Activated CD8-positive, alpha-beta T cell treated with anti-CD3 and anti-CD28 coated beads for 36 hours (primary cell): ENCODE results near the gene CFAP57. TPM values are rescaled to one million over a fixed set of nuclear protein-coding genes. Genes with fewer than 3 reads are reported as not detected.

Experiments
- ATAC-seq: fragments of 200-7000 bp; cut with Tn5 transposase; one replicate; pipeline ENCODE4 v1.10.0; 2021; ENCODE audit warnings: mild to moderate bottlenecking, moderate library complexity
- CTCF ChIA-PET: fragments of 350-600 bp; sonication (Branson Sonifier 250); formaldehyde crosslinking; loops from one replicate; lab custom pipeline; 2021; ENCODE audit warnings: antibody characterized with exemption; lab: Charles Lee
- POLR2A ChIA-PET: fragments of 350-600 bp; sonication (Branson Sonifier 250); formaldehyde crosslinking; loops from one replicate; lab custom pipeline; 2021; ENCODE audit warnings: antibody characterized with exemption; lab: Charles Lee
- DNase-seq: peaks from one replicate; pipeline ENCODE4 v3.0.0-alpha.2; 2020
- H3K27ac Mint-ChIP-seq: one replicate; pipeline ENCODE4 v1.8.0; 2021; ENCODE audit warnings: mild to moderate bottlenecking, mixed read lengths
- H3K27me3 Mint-ChIP-seq: one replicate; pipeline ENCODE4 v1.8.0; 2021; ENCODE audit warnings: mixed read lengths
- H3K36me3 Mint-ChIP-seq: one replicate; pipeline ENCODE4 v1.8.0; 2021; ENCODE audit warnings: low read depth, mixed read lengths
- H3K4me1 Mint-ChIP-seq: one replicate; pipeline ENCODE4 v1.8.0; 2021; ENCODE audit warnings: low read depth, mixed read lengths
- H3K4me3 Mint-ChIP-seq: one replicate; pipeline ENCODE4 v1.8.0; 2021; ENCODE audit warnings: mild to moderate bottlenecking, moderate library complexity, mixed read lengths
- H3K9me3 Mint-ChIP-seq: one replicate; pipeline ENCODE4 v1.8.0; 2021; ENCODE audit warnings: mixed read lengths
- intact Hi-C: fragments of 100-400 bp; cut with micrococcal nuclease; formaldehyde crosslinking; loops from one replicate; pipeline ENCODE4 v1.10.0; 2022
- total RNA-seq, 2 experiments: library from RNA; stranded (reverse); gene quantifications; one replicate each; pipeline ENCODE4 v1.2.3, GENCODE V29; 2021
- TF ChIP-seq, protein P1 (sequence below): fragments of 200-600 bp; IDR thresholded peaks from one replicate; pipeline ENCODE4 v1.8.0; 2022; ENCODE audit warnings: antibody characterized with exemption, mild to moderate bottlenecking

Gene CFAP57
- total RNA-seq, 2 experiments from 2014 or later, result 0.18 to 0.23 TPM

DNA sequence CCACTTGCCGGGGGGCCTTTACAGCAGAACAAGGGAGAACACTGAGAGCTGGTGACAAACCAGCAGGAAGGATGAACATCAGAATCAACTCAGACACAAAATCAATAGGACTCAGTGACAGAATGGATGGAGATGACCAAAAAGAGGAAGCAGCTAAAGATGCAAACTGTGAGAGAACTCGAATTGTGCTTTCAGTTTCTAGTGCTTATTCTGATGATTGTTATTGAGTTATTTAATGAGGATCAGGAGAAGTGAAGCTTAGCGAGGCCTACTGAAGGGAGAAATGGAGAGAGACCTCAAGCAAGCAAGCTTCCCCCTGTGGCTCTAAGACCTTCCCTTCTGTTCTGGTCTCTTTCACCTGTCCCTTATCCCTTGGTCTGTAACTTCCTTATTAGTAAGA, 67.4 kb downstream of the CFAP57 start:
- TF ChIP-seq, protein P1, sequence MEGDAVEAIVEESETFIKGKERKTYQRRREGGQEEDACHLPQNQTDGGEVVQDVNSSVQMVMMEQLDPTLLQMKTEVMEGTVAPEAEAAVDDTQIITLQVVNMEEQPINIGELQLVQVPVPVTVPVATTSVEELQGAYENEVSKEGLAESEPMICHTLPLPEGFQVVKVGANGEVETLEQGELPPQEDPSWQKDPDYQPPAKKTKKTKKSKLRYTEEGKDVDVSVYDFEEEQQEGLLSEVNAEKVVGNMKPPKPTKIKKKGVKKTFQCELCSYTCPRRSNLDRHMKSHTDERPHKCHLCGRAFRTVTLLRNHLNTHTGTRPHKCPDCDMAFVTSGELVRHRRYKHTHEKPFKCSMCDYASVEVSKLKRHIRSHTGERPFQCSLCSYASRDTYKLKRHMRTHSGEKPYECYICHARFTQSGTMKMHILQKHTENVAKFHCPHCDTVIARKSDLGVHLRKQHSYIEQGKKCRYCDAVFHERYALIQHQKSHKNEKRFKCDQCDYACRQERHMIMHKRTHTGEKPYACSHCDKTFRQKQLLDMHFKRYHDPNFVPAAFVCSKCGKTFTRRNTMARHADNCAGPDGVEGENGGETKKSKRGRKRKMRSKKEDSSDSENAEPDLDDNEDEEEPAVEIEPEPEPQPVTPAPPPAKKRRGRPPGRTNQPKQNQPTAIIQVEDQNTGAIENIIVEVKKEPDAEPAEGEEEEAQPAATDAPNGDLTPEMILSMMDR, result no peak
- ATAC-seq (no peak), DNase-seq (no peak)
- CTCF ChIA-PET, result interaction anchor here (1.4 to 3.6 kb wide), 3 partner anchors 8 to 175 kb away, joined by 3 to 28 read pairs (median 7); no protein-coding TSS in a partner anchor
- H3K4me3 Mint-ChIP-seq, result no peak overlapping the region
- H3K27me3 Mint-ChIP-seq, result no peaks in the 10 kb centered on the region
- no peaks in the 10 kb centered on the region for H3K9me3 Mint-ChIP-seq
- intact Hi-C loops, result no loop called here
- H3K36me3 Mint-ChIP-seq, result no peaks in the 10 kb centered on the region
- no peaks in the 10 kb centered on the region for H3K4me1 Mint-ChIP-seq
- no peak overlapping the region for H3K27ac Mint-ChIP-seq
- POLR2A ChIA-PET, result interaction anchor here (1.8 kb wide), 1 partner anchor 175 kb away, joined by 3 read pairs; no protein-coding TSS in a partner anchor

DNA sequence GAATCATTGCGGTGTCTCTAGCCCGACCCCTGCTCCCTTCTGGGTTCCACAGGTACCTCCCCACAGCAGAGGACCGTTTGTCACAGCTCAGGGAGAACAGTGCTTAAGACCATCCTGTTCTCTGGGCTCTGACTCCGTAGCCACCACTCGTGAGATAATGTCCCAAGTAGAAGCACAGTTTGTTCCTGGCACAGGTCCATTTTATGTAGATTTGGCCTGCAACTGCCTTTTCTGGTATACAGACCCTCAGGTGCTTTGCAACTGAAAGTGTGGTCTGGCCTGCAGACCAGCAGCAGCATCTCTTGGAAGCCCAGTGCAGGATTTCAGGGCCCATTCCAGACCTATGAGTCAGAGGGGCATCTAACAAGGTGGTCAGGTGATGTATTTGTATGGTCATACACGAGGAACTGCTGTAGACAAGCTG, 69.3 kb downstream of the CFAP57 start:
- Mint-ChIP-seq H3K4me3 (no peak overlapping the region), H3K9me3 (no peaks in the 10 kb centered on the region), H3K27ac (no peak overlapping the region), H3K4me1 (no peaks in the 10 kb centered on the region), H3K36me3 (no peaks in the 10 kb centered on the region), H3K27me3 (no peaks in the 10 kb centered on the region)
- POLR2A ChIA-PET, result no interaction called here
- TF ChIP-seq, protein P1, result no peak
- ATAC-seq (no peak), DNase-seq (no peak)
- intact Hi-C loops, result no loop called here
- CTCF ChIA-PET, result interaction anchor here (1.3 kb wide), 1 partner anchor 173 kb away, joined by 3 read pairs; no protein-coding TSS in a partner anchor

DNA sequence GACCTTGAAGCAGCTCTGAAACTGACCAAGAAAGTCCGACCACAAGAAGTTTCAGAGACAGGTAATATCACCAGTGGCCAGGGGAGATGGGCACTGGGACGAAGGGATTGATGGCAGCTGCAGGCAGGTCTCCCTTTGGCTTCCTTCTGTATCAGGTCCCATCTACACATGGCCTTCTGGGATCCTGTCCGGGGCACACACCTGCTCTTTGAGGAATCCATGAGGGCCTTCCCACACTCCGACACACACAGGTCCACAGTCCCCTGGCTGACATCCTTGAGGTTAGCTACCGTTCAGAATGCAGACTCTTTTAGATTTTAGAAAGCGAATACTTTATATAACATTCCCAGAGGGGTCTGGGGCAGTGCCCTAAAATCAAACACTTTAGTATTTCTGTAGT, 71.2 kb downstream of the CFAP57 start:
- POLR2A ChIA-PET, result no interaction called here
- Mint-ChIP-seq H3K4me3 (no peak overlapping the region), H3K9me3 (no peaks in the 10 kb centered on the region), H3K4me1 (no peaks in the 10 kb centered on the region), H3K36me3 (no peaks in the 10 kb centered on the region), H3K27ac (no peak overlapping the region), H3K27me3 (no peaks in the 10 kb centered on the region)
- DNase-seq (no peak), ATAC-seq (no peak)
- CTCF ChIA-PET, result interaction anchor here (0.6 to 2.0 kb wide), 5 partner anchors 9 to 171 kb away, joined by 3 to 7 read pairs (median 4); partner anchors contain the start of gene CDC20
- intact Hi-C loops, result no loop called here
- TF ChIP-seq, protein P1, result no peak

DNA sequence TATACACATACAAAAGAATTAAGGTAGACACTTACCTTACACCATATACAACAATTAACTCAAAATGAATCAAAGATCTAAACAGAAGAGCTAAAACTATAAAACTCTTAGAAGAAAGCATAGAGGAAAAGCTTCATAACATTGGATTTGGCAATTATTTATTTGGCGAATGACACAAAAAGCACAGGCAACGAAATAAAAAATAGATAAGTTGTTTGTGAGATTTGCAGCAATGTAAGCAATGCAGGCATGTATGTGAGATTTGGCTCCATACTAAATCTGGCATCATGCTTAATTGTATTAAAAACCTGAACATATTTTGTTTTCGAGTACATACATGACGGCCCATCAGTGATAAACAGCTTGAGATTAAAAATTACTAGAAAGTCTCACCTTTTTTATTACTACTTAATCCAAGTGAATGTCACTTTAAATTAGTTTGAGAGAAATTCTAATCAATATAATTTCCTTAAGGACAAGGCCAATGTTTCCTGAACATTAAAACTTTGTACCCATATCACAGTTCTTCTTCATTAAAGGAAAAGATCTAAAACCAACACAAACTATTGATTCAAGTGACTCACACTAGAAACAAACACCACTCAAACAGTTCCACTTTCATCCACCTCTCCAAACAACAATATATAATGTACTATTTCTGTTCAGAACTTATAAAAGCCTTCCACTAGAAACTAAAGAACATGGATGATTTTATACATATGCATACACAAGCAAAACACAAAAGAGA, 74.5 kb downstream of the CFAP57 start:
- no peaks in the 10 kb centered on the region for H3K36me3 Mint-ChIP-seq
- peaks cover under 1% of the 10 kb centered on the region for H3K27me3 Mint-ChIP-seq
- no peak overlapping the region for H3K27ac Mint-ChIP-seq
- TF ChIP-seq, protein P1, result no peak
- ATAC-seq, result no peak
- no peak for DNase-seq
- ChIA-PET CTCF (interaction anchor here (1.0 kb wide), 1 partner anchor 168 kb away, joined by 3 read pairs; no protein-coding TSS in a partner anchor), POLR2A (interaction anchor here (0.8 kb wide), 1 partner anchor 169 kb away, joined by 4 read pairs; no protein-coding TSS in a partner anchor)
- no peak overlapping the region for H3K4me3 Mint-ChIP-seq
- H3K4me1 Mint-ChIP-seq, result no peaks in the 10 kb centered on the region
- intact Hi-C loops, result no loop called here
- no peaks in the 10 kb centered on the region for H3K9me3 Mint-ChIP-seq
